Fibroblast of lung (primary cell): ENCODE measurements around the gene PRUNE2. TPM values are rescaled to one million over a fixed set of nuclear protein-coding genes. Genes with fewer than 3 reads are reported as not detected.

Source experiments
- DNase-seq, 2 donors: peaks; one replicate each; pipeline versions ENCODE4 v3.0.0 to v3.0.0-alpha.2; 2010; ENCODE audit warnings: low read depth in 2 of 2
- H2AFZ ChIP-seq: 2 replicates; pipeline ENCODE4 v1.5.1; 2012; ENCODE audit warnings: low read length, control low read depth, inconsistent platforms
- H3K27ac ChIP-seq: 2 replicates; pipeline ENCODE4 v1.5.1; 2011; ENCODE audit warnings: low read length, control low read depth; ENCODE audit not compliant: insufficient read depth
- H3K27me3 ChIP-seq: 2 replicates; pipeline ENCODE4 v1.5.1; 2011; ENCODE audit warnings: mild to moderate bottlenecking, low read length; ENCODE audit not compliant: control insufficient read depth, insufficient read depth
- H3K36me3 ChIP-seq: 2 replicates; pipeline ENCODE4 v1.5.1; 2011; ENCODE audit warnings: low read length; ENCODE audit not compliant: control insufficient read depth, insufficient read depth
- H3K4me1 ChIP-seq: 2 replicates; pipeline ENCODE4 v1.5.1; 2011; ENCODE audit warnings: low read length; ENCODE audit not compliant: control insufficient read depth, insufficient read depth; ENCODE audit errors: extremely low read depth
- H3K4me2 ChIP-seq: 2 replicates; pipeline ENCODE4 v1.5.1; 2011; ENCODE audit warnings: low read length, control low read depth; ENCODE audit not compliant: insufficient read depth; ENCODE audit errors: extremely low read depth
- H3K4me3 ChIP-seq, 4 experiments: fragments of 200-600 bp in 1 of 4; sonication (generic) in 1 of 4; replicated peaks in 1 of 4; 2 replicates each; pipeline ENCODE4 v1.5.1; 2011 to 2016; ENCODE audit warnings: low read length in 4 of 4, low read depth in 3 of 4, mild to moderate bottlenecking in 3 of 4, control low read depth in 2 of 4, inconsistent platforms in 1 of 4, mixed read lengths in 1 of 4; ENCODE audit not compliant: insufficient read depth in 1 of 4; ENCODE audit errors: control extremely low read depth in 1 of 4
- H3K79me2 ChIP-seq: 2 replicates; pipeline ENCODE4 v1.5.1; 2012; ENCODE audit warnings: mild to moderate bottlenecking, low read length, inconsistent platforms; ENCODE audit not compliant: control insufficient read depth, insufficient read depth
- H3K9ac ChIP-seq: 2 replicates; pipeline ENCODE4 v1.5.1; 2011; ENCODE audit warnings: mild to moderate bottlenecking, low read length, control low read depth; ENCODE audit not compliant: insufficient read depth
- H3K9me3 ChIP-seq: 2 replicates; pipeline ENCODE4 v1.5.1; 2012; ENCODE audit warnings: low read depth, low read length; ENCODE audit not compliant: control insufficient read depth, insufficient read depth
- H4K20me1 ChIP-seq: 2 replicates; pipeline ENCODE4 v1.5.1; 2011; ENCODE audit warnings: low read length; ENCODE audit not compliant: control insufficient read depth, insufficient read depth; ENCODE audit errors: extremely low read depth
- CTCF ChIP-seq, 2 donors: IDR thresholded peaks in 1 of 2; conservative IDR thresholded peaks in 1 of 2; 1 replicate in 1 of 2; 2 replicates in 1 of 2; pipeline ENCODE4 v1.5.1; 2011 to 2012; ENCODE audit warnings: low read length in 2 of 2, control low read depth in 1 of 2, inconsistent platforms in 1 of 2, low read depth in 1 of 2, mild to moderate bottlenecking in 1 of 2
- EZH2 ChIP-seq: IDR thresholded peaks from 2 replicates; pipeline ENCODE4 v1.5.1; 2012; ENCODE audit warnings: low read length, control low read depth, mild to moderate bottlenecking; ENCODE audit errors: missing control alignments
- polyA plus RNA-seq, 2 donors: library from polyadenylated mRNA; depleted of rRNA in 1 of 2; stranded (reverse) in 1 of 2; unstranded in 1 of 2; fragments of >200 nt; gene quantifications; 2 replicates each; pipeline ENCODE4 v1.2.1, GENCODE V29; 2011 to 2012; ENCODE audit warnings: missing spikeins in 1 of 2
- total RNA-seq: library from RNA; depleted of rRNA; stranded (reverse); fragments of >200 nt; gene quantifications from 2 replicates; pipeline ENCODE4 v1.2.1, GENCODE V29; 2014

PRUNE2 gene
- total and polyA plus RNA-seq, 2 donors (not counting 1 experiment from before 2014, with no cell fraction given) = 5.4 to 95.6 TPM

GRCh38 chr9:76916231-76916630 is 10.3 kb upstream of the PRUNE2 start:
- DNase-seq = no peak
- no peaks in the 10 kb centered on the region for H4K20me1 ChIP-seq
- H2AFZ ChIP-seq = no peak overlapping the region
- H3K27me3 ChIP-seq = no peaks in the 10 kb centered on the region
- no peak overlapping the region for H3K27ac ChIP-seq
- H3K4me3 ChIP-seq = no peak overlapping the region
- no peaks in the 10 kb centered on the region for H3K4me1 ChIP-seq
- no peak overlapping the region for H3K9ac ChIP-seq
- H3K79me2 ChIP-seq = no peaks in the 10 kb centered on the region
- no peak overlapping the region for H3K4me2 ChIP-seq
- TF ChIP-seq CTCF (conservative IDR thresholded peaks at IDR 0.05 in 1 of 2, IDR thresholded peaks at IDR 0.05 in 1 of 2; ENCODE audit: low read depth in 1 of 2, low read length in 2 of 2) = no peak
- TF ChIP-seq EZH2 = no peak
- H3K9me3 ChIP-seq = no peaks in the 10 kb centered on the region
- no peaks in the 10 kb centered on the region for H3K36me3 ChIP-seq

- Histone ChIP-seq H4K20me1 (no peaks in the 10 kb centered on the region), H3K9me3 (no peaks in the 10 kb centered on the region), H3K4me2 (no peak overlapping the region), H3K27ac (no peak overlapping the region), H3K27me3 (no peaks in the 10 kb centered on the region), H2AFZ (no peak overlapping the region), H3K4me1 (no peaks in the 10 kb centered on the region), H3K9ac (no peak overlapping the region), H3K4me3 (no peak overlapping the region), H3K79me2 (no peaks in the 10 kb centered on the region), H3K36me3 (no peaks in the 10 kb centered on the region)
- DNase-seq = no peak
- TF ChIP-seq EZH2 = no peak
- no peak for TF ChIP-seq CTCF (conservative IDR thresholded peaks at IDR 0.05 in 1 of 2, IDR thresholded peaks at IDR 0.05 in 1 of 2; ENCODE audit: low read depth in 1 of 2, low read length in 2 of 2)
These were observed 7.6 kb upstream of the PRUNE2 start for GRCh38 chr9:76913467-76913866.

DNA sequence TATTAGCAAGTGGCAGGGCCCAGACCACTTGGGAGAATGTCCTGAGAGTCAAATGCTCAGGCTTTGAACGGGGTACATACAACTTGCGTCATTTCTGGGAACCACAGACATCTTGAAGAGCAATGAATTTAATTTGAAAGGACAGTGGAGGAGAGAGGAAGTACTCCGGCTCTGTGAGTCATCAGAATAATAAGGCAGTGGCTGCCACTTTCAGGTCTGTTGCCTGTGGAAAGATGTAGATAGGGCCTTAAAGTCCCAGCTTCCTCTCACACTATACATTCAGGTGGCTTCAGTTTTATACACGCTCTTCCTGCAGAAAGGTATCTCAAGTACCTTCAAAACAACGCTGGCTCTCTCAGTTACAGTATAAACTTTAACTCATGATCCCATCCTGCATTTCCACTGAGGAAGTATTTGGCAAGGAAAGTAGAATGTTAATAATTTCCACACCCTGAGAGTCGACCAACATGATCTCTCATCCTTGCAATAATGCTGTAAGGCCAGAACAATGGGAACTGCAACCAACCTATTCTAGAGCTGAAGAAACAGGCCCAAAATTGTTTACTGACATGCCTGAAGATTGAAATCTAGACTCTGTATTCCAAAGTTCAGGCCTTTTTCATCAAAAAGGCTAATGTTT is 6.8 kb upstream of the PRUNE2 start:
- H3K4me3 ChIP-seq = no peak overlapping the region
- no peak overlapping the region for H3K27ac ChIP-seq
- H3K9ac ChIP-seq = no peak overlapping the region
- H3K9me3 ChIP-seq = no peaks in the 10 kb centered on the region
- H3K4me1 ChIP-seq = no peaks in the 10 kb centered on the region
- DNase-seq = peak in 1 of 2 donors; percentile 87
- no peak for TF ChIP-seq CTCF (conservative IDR thresholded peaks at IDR 0.05 in 1 of 2, IDR thresholded peaks at IDR 0.05 in 1 of 2; ENCODE audit: low read depth in 1 of 2, low read length in 2 of 2)
- no peak for TF ChIP-seq EZH2
- no peaks in the 10 kb centered on the region for H3K79me2 ChIP-seq
- H3K36me3 ChIP-seq = no peaks in the 10 kb centered on the region
- no peak overlapping the region for H3K4me2 ChIP-seq
- H3K27me3 ChIP-seq = no peaks in the 10 kb centered on the region
- H2AFZ ChIP-seq = no peak overlapping the region
- H4K20me1 ChIP-seq = no peaks in the 10 kb centered on the region
